ENCODE data around the gene NFATC1. TPM values are rescaled to one million over a fixed set of nuclear protein-coding genes. Genes with fewer than 3 reads are reported as not detected.

Gene NFATC1
- total RNA-seq, 4 donors from 2014 or later: 13.1 to 21.3 (median 16.2) TPM

DNA sequence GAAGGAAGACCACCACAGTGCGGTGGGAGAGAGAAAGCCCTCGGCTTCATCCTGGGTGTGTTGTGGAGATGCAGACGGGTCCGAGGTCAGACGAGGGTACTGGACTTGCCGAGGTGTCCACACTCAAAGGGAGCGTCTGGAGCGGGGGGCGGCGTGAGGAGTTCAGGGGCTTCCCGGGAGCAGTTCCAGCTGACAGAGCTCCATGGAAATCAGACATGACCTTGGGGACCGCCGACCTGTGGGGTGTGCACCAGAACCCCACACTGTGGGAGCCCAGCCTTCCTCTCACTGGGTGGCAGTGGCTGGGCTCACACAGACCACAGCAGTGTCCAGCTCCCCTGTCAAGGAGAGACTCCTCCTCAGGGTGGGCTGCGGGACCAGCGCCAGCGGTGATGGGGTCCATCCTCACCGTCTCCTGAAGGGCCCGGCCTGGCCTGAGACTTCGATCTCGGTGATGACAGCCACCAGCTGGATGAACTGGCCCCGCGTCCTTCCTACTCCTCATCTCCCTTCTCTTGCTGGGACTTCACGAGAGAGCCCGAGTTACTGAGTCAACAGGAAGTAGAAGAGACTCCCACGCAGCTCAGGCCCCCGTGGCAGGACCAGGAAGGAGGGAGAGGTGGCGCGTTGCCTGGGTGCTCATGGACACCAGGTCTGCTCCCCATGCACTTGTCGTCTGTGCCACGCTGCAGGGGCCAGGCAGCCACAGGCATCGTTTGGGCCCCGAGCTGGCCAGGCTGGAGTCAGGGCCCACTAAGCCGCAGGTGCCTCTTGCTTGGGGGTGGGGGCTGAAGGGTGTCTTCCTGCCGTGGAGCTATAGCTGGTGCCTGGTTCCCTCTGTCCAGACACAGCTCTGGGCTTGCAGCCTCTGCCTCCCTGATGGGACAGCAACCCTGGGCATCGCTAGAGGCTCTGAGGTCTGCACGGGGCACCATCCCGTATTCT is 182.0 kb downstream of the NFATC1 start:
- TF ChIP-seq EP300 (IDR thresholded peaks at IDR 0.05) (no peak), POLR2A (IDR thresholded peaks at IDR 0.05) (no peak), POLR2AphosphoS5 (IDR thresholded peaks at IDR 0.05) (no peak)
- TF ChIP-seq, protein P1, sequence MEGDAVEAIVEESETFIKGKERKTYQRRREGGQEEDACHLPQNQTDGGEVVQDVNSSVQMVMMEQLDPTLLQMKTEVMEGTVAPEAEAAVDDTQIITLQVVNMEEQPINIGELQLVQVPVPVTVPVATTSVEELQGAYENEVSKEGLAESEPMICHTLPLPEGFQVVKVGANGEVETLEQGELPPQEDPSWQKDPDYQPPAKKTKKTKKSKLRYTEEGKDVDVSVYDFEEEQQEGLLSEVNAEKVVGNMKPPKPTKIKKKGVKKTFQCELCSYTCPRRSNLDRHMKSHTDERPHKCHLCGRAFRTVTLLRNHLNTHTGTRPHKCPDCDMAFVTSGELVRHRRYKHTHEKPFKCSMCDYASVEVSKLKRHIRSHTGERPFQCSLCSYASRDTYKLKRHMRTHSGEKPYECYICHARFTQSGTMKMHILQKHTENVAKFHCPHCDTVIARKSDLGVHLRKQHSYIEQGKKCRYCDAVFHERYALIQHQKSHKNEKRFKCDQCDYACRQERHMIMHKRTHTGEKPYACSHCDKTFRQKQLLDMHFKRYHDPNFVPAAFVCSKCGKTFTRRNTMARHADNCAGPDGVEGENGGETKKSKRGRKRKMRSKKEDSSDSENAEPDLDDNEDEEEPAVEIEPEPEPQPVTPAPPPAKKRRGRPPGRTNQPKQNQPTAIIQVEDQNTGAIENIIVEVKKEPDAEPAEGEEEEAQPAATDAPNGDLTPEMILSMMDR (IDR thresholded peaks at IDR 0.05): no peak

DNA sequence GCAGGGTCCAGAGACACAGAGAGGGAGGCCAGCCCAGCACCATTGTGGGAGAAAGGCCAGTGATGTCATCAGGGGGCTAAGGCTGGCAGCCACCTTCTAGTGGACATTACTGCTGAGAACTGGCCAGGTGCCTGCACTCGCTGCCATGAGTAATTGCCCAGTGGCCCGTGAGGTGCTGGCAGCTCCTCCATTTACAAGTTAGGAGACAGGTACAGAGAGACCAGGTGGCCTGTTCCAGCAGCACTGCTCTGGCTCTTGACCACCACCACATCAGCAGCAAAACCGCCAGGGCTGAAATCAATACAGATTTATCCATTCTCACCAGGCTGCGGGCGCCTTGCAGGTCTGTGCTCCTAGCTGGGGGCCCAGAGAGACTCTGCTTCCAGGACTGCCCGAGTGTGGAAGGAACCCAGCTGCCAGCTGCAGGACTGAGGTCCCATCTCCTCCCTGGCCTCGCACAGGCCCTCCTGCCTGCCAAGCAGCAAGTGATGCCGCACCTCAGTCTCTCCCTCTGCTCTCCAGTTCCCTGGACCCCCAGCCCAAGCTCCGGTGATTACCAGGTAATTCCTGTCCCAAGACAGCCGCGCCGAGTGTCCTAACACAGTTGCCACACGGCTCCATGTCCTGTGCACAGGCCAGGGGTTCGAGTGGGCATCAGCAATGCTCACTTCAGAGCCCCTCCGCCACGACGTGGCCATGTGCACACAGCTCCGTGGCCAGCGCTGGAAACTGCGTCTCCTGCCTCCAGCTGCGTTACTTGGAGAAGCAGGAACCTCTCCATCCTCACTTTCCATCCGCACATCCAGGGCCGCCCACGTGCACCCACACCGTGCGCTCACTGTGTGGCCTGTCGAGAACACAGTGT is 182.9 kb downstream of the NFATC1 start:
- Histone ChIP-seq H3K36me3 (no peaks in the 10 kb centered on the region), H3K9me3 (peaks cover 0 to 6% (median 0%) of the 10 kb centered on the region in 3 donors), H3K27me3 (no peaks in the 10 kb centered on the region), H3K4me3 (no peak overlapping the region), H3K27ac (no peak overlapping the region), H3K4me1 (peaks cover 0 to 29% (median 14%) of the 10 kb centered on the region in 3 donors)
- ATAC-seq: no peak
- no peak for TF ChIP-seq POLR2A (IDR thresholded peaks at IDR 0.05)
- WGBS, 2 donors (ENCODE audit: low coverage in 1 of 2): 80 to 100% methylated on average over 1 to 5 of the region's 27 CpGs

More for the DNA sequence above, 182.0 kb downstream of the NFATC1 start:
- H3K4me3 ChIP-seq: no peak overlapping the region
- H3K27me3 ChIP-seq: no peaks in the 10 kb centered on the region
- ATAC-seq: no peak
- no CpG with 5 or more reads among the region's 37 CpGs for WGBS, 2 donors (ENCODE audit: low coverage in 1 of 2)
- peaks cover 0 to 29% (median 14%) of the 10 kb centered on the region in 3 donors for H3K4me1 ChIP-seq
- H3K27ac ChIP-seq: peak overlapping the region in 1 of 4 donors; percentile 66
- peaks cover 0 to 15% (median 2%) of the 10 kb centered on the region in 3 donors for H3K9me3 ChIP-seq
- H3K36me3 ChIP-seq: no peaks in the 10 kb centered on the region

Small RNA genes within 50 kb of the gene (small RNA-seq; reads per million reads assigned to genes)
- 0 reads per million in 4 donors for gene AC018445.2
